Endothelial cell of umbilical vein (primary cell): ENCODE measurements around the gene FUZ. TPM values are rescaled to one million over a fixed set of nuclear protein-coding genes. Genes with fewer than 3 reads are reported as not detected.

Experiments used
- BruUV-seq: library from RNA; stranded (reverse); fragments of 400-500 nt; replicated peaks from 2 replicates; lab custom pipeline; 2021; lab: Mats Ljungman, UMichigan
- CTCF ChIA-PET: fragments of 300-600, 350-600 bp; sonication (Branson Sonifier 250); formaldehyde crosslinking; loops from one replicate; lab custom pipeline; 2021; ENCODE audit warnings: antibody characterized with exemption, inconsistent platforms; lab: Charles Lee
- POLR2A ChIA-PET: fragments of 300-600, 350-600 bp; sonication (Branson Sonifier 250); formaldehyde crosslinking; loops from one replicate; lab custom pipeline; 2021; ENCODE audit warnings: antibody characterized with exemption, inconsistent platforms; lab: Charles Lee
- DNase-seq: peaks from one replicate; pipeline ENCODE4 v3.0.0-alpha.2; 2011; ENCODE audit warnings: low read depth, low spot score
- FAIRE-seq: peaks from 2 replicates; lab custom pipeline; 2011; peaks lifted over from hg19 to GRCh38; lab: Jason Lieb, UNC
- H2AFZ ChIP-seq: 2 replicates; pipeline ENCODE4 v1.6.0; 2012; ENCODE audit warnings: low read depth, low read length, control low read depth, inconsistent platforms
- H3K27ac ChIP-seq: 2 replicates; pipeline ENCODE4 v1.5.1; 2011; ENCODE audit warnings: low read depth, mild to moderate bottlenecking, control low read depth, low read length, moderate library complexity; ENCODE audit not compliant: insufficient read depth
- H3K27me3 ChIP-seq, 2 experiments: 2 replicates each; pipeline versions ENCODE4 v1.6.0 to v1.6.1; 2011; ENCODE audit warnings: low read length in 2 of 2, mixed read lengths in 1 of 2; ENCODE audit not compliant: control insufficient read depth in 2 of 2, insufficient read depth in 2 of 2
- H3K36me3 ChIP-seq, 2 experiments: 2 replicates in 1 of 2; 3 replicates in 1 of 2; pipeline ENCODE4 v1.5.1; 2011; ENCODE audit warnings: low read length in 2 of 2, mild to moderate bottlenecking in 1 of 2, moderate library complexity in 1 of 2; ENCODE audit not compliant: control insufficient read depth in 2 of 2, insufficient read depth in 2 of 2; ENCODE audit errors: extremely low read depth in 1 of 2
- H3K4me1 ChIP-seq: 3 replicates; pipeline ENCODE4 v1.5.1; 2011; ENCODE audit warnings: mild to moderate bottlenecking, low read length; ENCODE audit not compliant: control insufficient read depth, insufficient read depth; ENCODE audit errors: extremely low read depth
- H3K4me2 ChIP-seq: 2 replicates; pipeline ENCODE4 v1.6.1; 2011; ENCODE audit warnings: low read length, control low read depth, mixed read lengths; ENCODE audit not compliant: insufficient read depth
- H3K4me3 ChIP-seq, 3 experiments: fragments of 200-600 bp in 1 of 3; sonication (generic), shearing (Covaris generic) in 1 of 3; replicated peaks in 1 of 3; 2 replicates each; pipeline ENCODE4 v1.5.1; 2011 to 2016; ENCODE audit warnings: control low read depth in 3 of 3, low read length in 3 of 3, mild to moderate bottlenecking in 2 of 3, inconsistent platforms in 1 of 3, low read depth in 1 of 3, moderate library complexity in 1 of 3; ENCODE audit not compliant: insufficient read depth in 1 of 3
- H3K79me2 ChIP-seq: 2 replicates; pipeline ENCODE4 v1.6.0; 2012; ENCODE audit warnings: low read length, inconsistent platforms; ENCODE audit not compliant: control insufficient read depth, insufficient read depth
- H3K9ac ChIP-seq: replicated peaks from 2 replicates; pipeline ENCODE3; 2011; ENCODE audit warnings: low read length, control low read depth; ENCODE audit not compliant: insufficient read depth; ENCODE audit errors: extremely low read depth
- H3K9me1 ChIP-seq: replicated peaks from 3 replicates; pipeline ENCODE4 v1.6.0; 2011; ENCODE audit warnings: mild to moderate bottlenecking, low read length; ENCODE audit not compliant: control insufficient read depth, insufficient read depth; ENCODE audit errors: extremely low read depth
- H3K9me3 ChIP-seq: replicated peaks from 2 replicates; pipeline ENCODE4 v1.5.1; 2012; ENCODE audit warnings: low read length, inconsistent platforms; ENCODE audit not compliant: control insufficient read depth, insufficient read depth
- H4K20me1 ChIP-seq: replicated peaks from 2 replicates; pipeline ENCODE3; 2011; ENCODE audit warnings: mild to moderate bottlenecking, low read length; ENCODE audit not compliant: control insufficient read depth, insufficient read depth; ENCODE audit errors: extremely low read depth
- CTCF ChIP-seq, 2 donors: IDR thresholded peaks; 1 replicate in 1 of 2; 2 replicates in 1 of 2; pipeline ENCODE4 v1.5.1; 2011; ENCODE audit warnings: low read length in 2 of 2, mild to moderate bottlenecking in 2 of 2, moderate library complexity in 2 of 2, control low read depth in 1 of 2, inconsistent platforms in 1 of 2, low read depth in 1 of 2; ENCODE audit not compliant: insufficient read depth in 1 of 2; ENCODE audit errors: extremely low read depth in 1 of 2
- EZH2 ChIP-seq: IDR thresholded peaks from 2 replicates; pipeline ENCODE4 v1.6.1; 2012; ENCODE audit warnings: borderline replicate concordance, low read depth, mild to moderate bottlenecking, moderate library complexity, low read length, inconsistent platforms; ENCODE audit not compliant: severe bottlenecking
- FOS ChIP-seq: IDR thresholded peaks from 2 replicates; pipeline ENCODE4 v1.6.1; 2011; ENCODE audit warnings: mild to moderate bottlenecking, low read length, moderate library complexity, borderline replicate concordance; ENCODE audit not compliant: insufficient read depth
- GATA2 ChIP-seq: IDR thresholded peaks from 2 replicates; pipeline ENCODE4 v1.7.0; 2011; ENCODE audit warnings: low read depth, mild to moderate bottlenecking, moderate library complexity, mixed read lengths, low read length; ENCODE audit not compliant: insufficient read length, insufficient read depth
- JUN ChIP-seq: IDR thresholded peaks from 2 replicates; pipeline ENCODE4 v1.6.1; 2011; ENCODE audit warnings: borderline replicate concordance, low read depth; ENCODE audit not compliant: insufficient read length, insufficient read depth
- MAX ChIP-seq: IDR thresholded peaks from 2 replicates; pipeline ENCODE4 v1.6.1; 2011; ENCODE audit not compliant: insufficient read depth, insufficient read length
- MYC ChIP-seq: IDR thresholded peaks from one replicate; pipeline ENCODE4 v1.6.1; 2011; ENCODE audit warnings: mild to moderate bottlenecking, low read depth, low read length
- POLR2A ChIP-seq: IDR thresholded peaks from 2 replicates; pipeline ENCODE4 v1.6.1; 2012; ENCODE audit warnings: low read depth, mild to moderate bottlenecking, control low read depth, low read length
- POLR2AphosphoS5 ChIP-seq: IDR thresholded peaks from 2 replicates; pipeline ENCODE4 v1.6.1; 2012; ENCODE audit warnings: low read depth, mild to moderate bottlenecking, control low read depth, low read length, moderate library complexity; ENCODE audit not compliant: insufficient read depth
- dilution Hi-C: fragments of 300-500 bp; cut with MboI; formaldehyde crosslinking; loops from one replicate; pipeline ENCODE4 v1.15.0; 2019; ENCODE audit warnings: low sequenced_read_pairs; ENCODE audit not compliant: extremely low pct_ligation_motif_present
- intact Hi-C: fragments of 100-400 bp; cut with micrococcal nuclease; formaldehyde crosslinking; loops from one replicate; pipeline ENCODE4 v1.10.0; 2022
- polyA plus RNA-seq, 4 experiments: library from polyadenylated mRNA; depleted of rRNA in 3 of 4; stranded (reverse) in 3 of 4; unstranded in 1 of 4; fragments of >200 nt; gene quantifications; 2 replicates each; pipeline versions ENCODE4 v1.2.1 to v1.2.3, GENCODE V29; 2011 to 2012; ENCODE audit warnings: missing spikeins in 1 of 4
- total RNA-seq: library from RNA; stranded (reverse); gene quantifications from 2 replicates; pipeline ENCODE4 v1.2.3, GENCODE V29; 2021

The FUZ gene
- total and polyA plus RNA-seq, 2 donors (not counting 3 experiments of a cell fraction or from before 2014, with no cell fraction given): 12.3 to 14.0 TPM

- Histone ChIP-seq H3K27me3 (no peaks in the 10 kb centered on the region), H2AFZ (peak overlapping the region; percentile 83), H3K4me2 (peak overlapping the region; percentile 65), H4K20me1 (no peaks in the 10 kb centered on the region), H3K9ac (peak overlapping the region; percentile 51), H3K4me1 (peaks cover 20% of the 10 kb centered on the region), H3K9me1 (no peaks in the 10 kb centered on the region), H3K4me3 (peak overlapping the region; percentile 46 to 59 (median 59)), H3K36me3 (no peaks in the 10 kb centered on the region), H3K79me2 (no peaks in the 10 kb centered on the region), H3K27ac (no peak overlapping the region), H3K9me3 (no peaks in the 10 kb centered on the region)
- dilution Hi-C loops (no loop called here), intact Hi-C loops (loop anchor here (2.0 to 5.0 kb wide), 3 partner anchors 43 to 312 kb away; partner anchors contain the start of genes ADM5, AP2A1 and RPS11)
- FAIRE-seq: no peak
- BruUV-seq: no TSS peak
- TF ChIP-seq CTCF (IDR thresholded peaks at IDR 0.05; ENCODE audit: extremely low read depth in 1 of 2, insufficient read depth in 1 of 2, low read depth in 1 of 2, low read length in 2 of 2) (peak in 1 of 2 donors; percentile 9), POLR2AphosphoS5 (no peak), POLR2A (peak; percentile 30)
- DNase-seq: peak; percentile 18
- POLR2A ChIA-PET: interaction anchor here (0.6 kb wide), 1 partner anchor 49 kb away, joined by 3 read pairs; no protein-coding TSS in a partner anchor
- CTCF ChIA-PET: interaction anchor here (0.8 to 1.1 kb wide), 2 partner anchors 50 to 58 kb away, joined by 3 read pairs; no protein-coding TSS in a partner anchor
Observed at GRCh38 chr19:49809160-49809940, 3.7 kb downstream of the FUZ start.

GRCh38 chr19:49808711-49809159 is 4.4 kb downstream of the FUZ start:
- TF ChIP-seq GATA2 (no peak), JUN (no peak), EZH2 (no peak), MAX (no peak), CTCF (IDR thresholded peaks at IDR 0.05; ENCODE audit: extremely low read depth in 1 of 2, insufficient read depth in 1 of 2, low read depth in 1 of 2, low read length in 2 of 2) (no peak), POLR2AphosphoS5 (no peak), FOS (no peak), MYC (no peak), POLR2A (no peak)
- intact Hi-C loops (loop anchor here (2.0 to 5.0 kb wide), 3 partner anchors 42 to 311 kb away; partner anchors contain the start of genes ADM5, AP2A1 and RPS11), dilution Hi-C loops (no loop called here)
- H3K9me1 ChIP-seq: no peaks in the 10 kb centered on the region
- H3K4me3 ChIP-seq: peak overlapping the region; percentile 46 to 59 (median 59)
- H3K36me3 ChIP-seq: no peaks in the 10 kb centered on the region
- FAIRE-seq (peak; percentile 80), DNase-seq (peak; percentile 85)
- peaks cover 15% of the 10 kb centered on the region for H3K4me1 ChIP-seq
- CTCF ChIA-PET: no interaction called here
- no peak overlapping the region for H3K27ac ChIP-seq
- peak overlapping the region; percentile 65 for H3K4me2 ChIP-seq
- no TSS peak for BruUV-seq
- no peaks in the 10 kb centered on the region for H3K9me3 ChIP-seq
- H3K9ac ChIP-seq: peak overlapping the region; percentile 51
- H4K20me1 ChIP-seq: no peaks in the 10 kb centered on the region
- H3K79me2 ChIP-seq: no peaks in the 10 kb centered on the region
- no peaks in the 10 kb centered on the region for H3K27me3 ChIP-seq
- peak overlapping the region; percentile 83 for H2AFZ ChIP-seq
- POLR2A ChIA-PET: interaction anchor here (0.6 kb wide), 1 partner anchor 50 kb away, joined by 3 read pairs; no protein-coding TSS in a partner anchor
